ENCODE measurements around the gene HABP4.
"Not testable (repeated sequence)": the region's sequence is repeated elsewhere in the genome, so short reads cannot be mapped to it uniquely, and the experiment has no call there.

The HABP4 gene

GRCh38 chr9:96500696-96501632 lies 51.0 kb downstream of the HABP4 start:
- no peak for DNase-seq

- no peak for DNase-seq
These were observed 51.9 kb downstream of the HABP4 start for GRCh38 chr9:96501633-96502538.

GRCh38 chr9:96502539-96503373 lies 52.8 kb downstream of the HABP4 start:
- no peak for DNase-seq

GRCh38 chr9:96503374-96503748 lies 53.4 kb downstream of the HABP4 start:
- not testable (repeated sequence) for DNase-seq

GRCh38 chr9:96503918-96504317 lies 53.9 kb downstream of the HABP4 start:
- DNase-seq, result no peak

GRCh38 chr9:96505316-96505991 lies 55.5 kb downstream of the HABP4 start:
- DNase-seq, result no peak

GRCh38 chr9:96508227-96508940 lies 58.4 kb downstream of the HABP4 start:
- DNase-seq, result no peak

- no peak for DNase-seq
These were observed 59.1 kb downstream of the HABP4 start for GRCh38 chr9:96509026-96509425.

GRCh38 chr9:96509848-96510247 lies 59.9 kb downstream of the HABP4 start:
- no peak for DNase-seq

GRCh38 chr9:96510258-96510657 lies 60.3 kb downstream of the HABP4 start:
- no peak for DNase-seq

GRCh38 chr9:96512240-96512639 lies 62.3 kb downstream of the HABP4 start:
- DNase-seq, result no peak

- DNase-seq, result no peak
These were observed 63.7 kb downstream of the HABP4 start for GRCh38 chr9:96513622-96514021.

- peak; percentile 84 for DNase-seq
These were observed 64.3 kb downstream of the HABP4 start for GRCh38 chr9:96514108-96514799.

GRCh38 chr9:96514800-96515158 lies 64.8 kb downstream of the HABP4 start:
- DNase-seq, result no peak

- peak; percentile 53 for DNase-seq
These were observed 65.9 kb downstream of the HABP4 start for GRCh38 chr9:96515621-96516470.

- DNase-seq, result no peak
These were observed 69.1 kb downstream of the HABP4 start for GRCh38 chr9:96519095-96519494.

GRCh38 chr9:96519787-96520186 lies 69.8 kb downstream of the HABP4 start:
- DNase-seq, result no peak

- DNase-seq, result no peak
These were observed 72.4 kb downstream of the HABP4 start for GRCh38 chr9:96522366-96522765.

- no peak for DNase-seq
These were observed 73.4 kb downstream of the HABP4 start for GRCh38 chr9:96523374-96523773.

- peak; percentile 26 for DNase-seq
These were observed 74.1 kb downstream of the HABP4 start for GRCh38 chr9:96524045-96524444.

All from fibroblast of upper back skin (primary cell).